Activated CD8-positive, alpha-beta memory T cell treated with anti-CD3 and anti-CD28 coated beads for 4 hours (primary cell): Measurements from ENCODE around the gene KIF20A.
A peak's percentile ranks its signal among the peaks of the same experiment; 100 is the strongest.
"Not testable (repeated sequence)": the region's sequence is repeated elsewhere in the genome, so short reads cannot be mapped to it uniquely, and the experiment has no call there.

Source experiments
- DNase-seq, 2 donors: peaks; one replicate each; pipeline ENCODE4 v3.0.0-alpha.2; 2020; ENCODE audit warnings: low read depth in 2 of 2

Gene KIF20A

GRCh38 chr5:138186002-138186447 is 7.1 kb downstream of the KIF20A start:
- DNase-seq, result no peak

- no peak for DNase-seq
Observed at GRCh38 chr5:138188626-138189025, 9.7 kb downstream of the KIF20A start.

- no peak for DNase-seq
Observed at GRCh38 chr5:138192826-138193225, 13.9 kb downstream of the KIF20A start.

- not testable (repeated sequence) for DNase-seq
Observed at GRCh38 chr5:138193859-138194258, 14.9 kb downstream of the KIF20A start.

- DNase-seq, result no peak
Observed at GRCh38 chr5:138210985-138211384, 32.1 kb downstream of the KIF20A start.

- DNase-seq, result no peak
Observed at GRCh38 chr5:138212828-138213160, 33.9 kb downstream of the KIF20A start.

GRCh38 chr5:138213161-138214029 is 34.5 kb downstream of the KIF20A start, which contains the start of gene CDC23:
TSS of gene CDC23 (minus strand) at chr5:138213323. CDS start at chr5:138213312, 11 bp downstream.
- DNase-seq, result peak; percentile 72 to 82

GRCh38 chr5:138216799-138217198 is 37.9 kb downstream of the KIF20A start:
- DNase-seq, result no peak

GRCh38 chr5:138223532-138223931 is 44.6 kb downstream of the KIF20A start:
- no peak for DNase-seq

- DNase-seq, result no peak
Observed at GRCh38 chr5:138224712-138225111, 45.8 kb downstream of the KIF20A start.

- DNase-seq, result no peak
Observed at GRCh38 chr5:138226910-138227309, 48.0 kb downstream of the KIF20A start.

GRCh38 chr5:138229387-138229786 is 50.5 kb downstream of the KIF20A start:
- DNase-seq, result no peak

GRCh38 chr5:138230261-138230660 is 51.3 kb downstream of the KIF20A start:
- no peak for DNase-seq

- DNase-seq, result no peak
Observed at GRCh38 chr5:138230981-138231589, 52.2 kb downstream of the KIF20A start.

GRCh38 chr5:138233280-138233679 is 54.4 kb downstream of the KIF20A start:
- no peak for DNase-seq

- DNase-seq, result no peak
Observed at GRCh38 chr5:138234651-138235050, 55.7 kb downstream of the KIF20A start.
